ENCODE results near the gene CASK. TPM values are rescaled to one million over a fixed set of nuclear protein-coding genes. Genes with fewer than 3 reads are reported as not detected.

Gene CASK
- total RNA-seq, 1 experiment from 2014 or later, result 33.5 TPM

DNA sequence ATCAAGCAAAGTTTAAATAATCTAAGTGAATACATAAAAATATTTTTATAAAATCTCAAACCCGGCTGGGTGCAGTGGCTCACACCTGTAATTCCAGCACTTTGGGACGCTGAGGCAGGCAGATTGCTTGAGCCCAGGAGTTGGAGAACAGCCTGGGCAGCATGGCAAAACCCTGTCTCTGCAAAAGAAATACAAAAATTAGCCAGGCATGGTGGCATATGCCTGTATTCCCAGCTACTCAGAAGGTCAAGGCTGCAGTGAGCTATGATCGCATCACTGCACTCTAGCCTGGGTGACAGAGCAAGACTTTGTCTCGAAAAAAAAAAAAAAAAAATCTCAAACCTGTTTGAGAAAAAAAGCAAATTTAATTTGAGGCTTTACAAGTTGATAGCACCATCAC is 331.4 kb downstream of the CASK start:
- Histone ChIP-seq H3K27me3 (ENCODE audit: control insufficient read depth, insufficient read depth, low read length) (no peaks in the 10 kb centered on the region), H3K27ac (ENCODE audit: low read length) (no peak overlapping the region), H3K4me1 (ENCODE audit: control insufficient read depth, insufficient read depth, low read length) (no peaks in the 10 kb centered on the region), H3K9me3 (ENCODE audit: control insufficient read depth, insufficient read depth, low read depth, low read length) (no peaks in the 10 kb centered on the region), H3K36me3 (ENCODE audit: control insufficient read depth, insufficient read depth, low read length) (no peaks in the 10 kb centered on the region), H3K4me3 (ENCODE audit: low read depth in 2 of 2, low read length in 2 of 2) (no peak overlapping the region)
- TF ChIP-seq POLR2AphosphoS5 (IDR thresholded peaks at IDR 0.05; ENCODE audit: low read depth, low read length) (no peak), SIN3A (IDR thresholded peaks at IDR 0.05; ENCODE audit: borderline replicate concordance, insufficient read depth, low read depth, low read length) (no peak), CTCF (IDR thresholded peaks at IDR 0.05) (no peak), TCF7L2 (IDR thresholded peaks at IDR 0.05; ENCODE audit: low read depth, low read length) (no peak)
- TF ChIP-seq, protein P1, sequence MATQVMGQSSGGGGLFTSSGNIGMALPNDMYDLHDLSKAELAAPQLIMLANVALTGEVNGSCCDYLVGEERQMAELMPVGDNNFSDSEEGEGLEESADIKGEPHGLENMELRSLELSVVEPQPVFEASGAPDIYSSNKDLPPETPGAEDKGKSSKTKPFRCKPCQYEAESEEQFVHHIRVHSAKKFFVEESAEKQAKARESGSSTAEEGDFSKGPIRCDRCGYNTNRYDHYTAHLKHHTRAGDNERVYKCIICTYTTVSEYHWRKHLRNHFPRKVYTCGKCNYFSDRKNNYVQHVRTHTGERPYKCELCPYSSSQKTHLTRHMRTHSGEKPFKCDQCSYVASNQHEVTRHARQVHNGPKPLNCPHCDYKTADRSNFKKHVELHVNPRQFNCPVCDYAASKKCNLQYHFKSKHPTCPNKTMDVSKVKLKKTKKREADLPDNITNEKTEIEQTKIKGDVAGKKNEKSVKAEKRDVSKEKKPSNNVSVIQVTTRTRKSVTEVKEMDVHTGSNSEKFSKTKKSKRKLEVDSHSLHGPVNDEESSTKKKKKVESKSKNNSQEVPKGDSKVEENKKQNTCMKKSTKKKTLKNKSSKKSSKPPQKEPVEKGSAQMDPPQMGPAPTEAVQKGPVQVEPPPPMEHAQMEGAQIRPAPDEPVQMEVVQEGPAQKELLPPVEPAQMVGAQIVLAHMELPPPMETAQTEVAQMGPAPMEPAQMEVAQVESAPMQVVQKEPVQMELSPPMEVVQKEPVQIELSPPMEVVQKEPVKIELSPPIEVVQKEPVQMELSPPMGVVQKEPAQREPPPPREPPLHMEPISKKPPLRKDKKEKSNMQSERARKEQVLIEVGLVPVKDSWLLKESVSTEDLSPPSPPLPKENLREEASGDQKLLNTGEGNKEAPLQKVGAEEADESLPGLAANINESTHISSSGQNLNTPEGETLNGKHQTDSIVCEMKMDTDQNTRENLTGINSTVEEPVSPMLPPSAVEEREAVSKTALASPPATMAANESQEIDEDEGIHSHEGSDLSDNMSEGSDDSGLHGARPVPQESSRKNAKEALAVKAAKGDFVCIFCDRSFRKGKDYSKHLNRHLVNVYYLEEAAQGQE (IDR thresholded peaks at IDR 0.05; ENCODE audit: insufficient read depth in 1 of 2, low read depth in 2 of 2, low read length in 1 of 2), result no peak
- ChIA-PET POLR2A (no interaction called here), CTCF (no interaction called here)
- in situ Hi-C loops (cut with HindIII; ENCODE audit: low pct_unique_long_range_greater_than_20kb, low sequenced_read_pairs) (no loop called here), intact Hi-C loops (cut with micrococcal nuclease; ENCODE audit: unreplicated experiment) (no loop called here)
- no peak for DNase-seq (ENCODE audit: low read depth, low spot score)
- no peak for ATAC-seq
- BruUV-seq (replicated peaks), result no TSS peak

DNA sequence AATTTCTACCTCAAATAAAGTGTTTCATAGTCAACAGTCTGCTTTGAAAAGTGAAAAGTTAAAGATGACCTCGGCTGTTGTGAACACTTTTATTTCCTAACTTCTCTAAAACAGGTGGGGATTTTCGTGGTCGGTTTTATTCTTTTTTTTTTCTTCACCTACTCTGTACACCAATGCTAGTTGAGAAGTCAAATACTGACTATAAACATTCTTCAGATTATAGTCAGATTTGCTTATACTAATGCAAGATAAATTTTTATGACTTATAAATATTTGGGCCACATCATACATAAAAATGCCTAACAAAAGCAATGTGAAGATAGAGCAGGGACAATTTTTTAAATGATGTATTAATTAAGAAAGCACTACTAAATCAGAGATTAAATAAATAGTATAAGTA is 332.7 kb downstream of the CASK start:
- no peaks in the 10 kb centered on the region for H3K36me3 ChIP-seq (ENCODE audit: control insufficient read depth, insufficient read depth, low read length)
- ChIA-PET CTCF (no interaction called here), POLR2A (no interaction called here)
- intact Hi-C loops (cut with micrococcal nuclease; ENCODE audit: unreplicated experiment), result no loop called here
- in situ Hi-C loops (cut with HindIII; ENCODE audit: low pct_unique_long_range_greater_than_20kb, low sequenced_read_pairs), result no loop called here
- DNase-seq (ENCODE audit: low read depth, low spot score), result no peak
- TF ChIP-seq POLR2AphosphoS5 (IDR thresholded peaks at IDR 0.05; ENCODE audit: low read depth, low read length), result no peak
- no peak for ATAC-seq
- no peaks in the 10 kb centered on the region for H3K4me1 ChIP-seq (ENCODE audit: control insufficient read depth, insufficient read depth, low read length)
- no peak overlapping the region for H3K27ac ChIP-seq (ENCODE audit: low read length)
- H3K4me3 ChIP-seq (ENCODE audit: low read depth in 2 of 2, low read length in 2 of 2), result no peak overlapping the region
- BruUV-seq (replicated peaks), result no TSS peak
- no peaks in the 10 kb centered on the region for H3K27me3 ChIP-seq (ENCODE audit: control insufficient read depth, insufficient read depth, low read length)
- no peaks in the 10 kb centered on the region for H3K9me3 ChIP-seq (ENCODE audit: control insufficient read depth, insufficient read depth, low read depth, low read length)

GRCh38 chrX:41589634-41590270 is 333.6 kb downstream of the CASK start:
- intact Hi-C loops (cut with micrococcal nuclease; ENCODE audit: unreplicated experiment), result no loop called here
- CTCF ChIA-PET, result no interaction called here
- no TSS peak for BruUV-seq (replicated peaks)
- H3K4me3 ChIP-seq (ENCODE audit: low read depth in 2 of 2, low read length in 2 of 2), result no peak overlapping the region
- H3K4me1 ChIP-seq (ENCODE audit: control insufficient read depth, insufficient read depth, low read length), result no peaks in the 10 kb centered on the region
- H3K9me3 ChIP-seq (ENCODE audit: control insufficient read depth, insufficient read depth, low read depth, low read length), result no peaks in the 10 kb centered on the region
- in situ Hi-C loops (cut with HindIII; ENCODE audit: low pct_unique_long_range_greater_than_20kb, low sequenced_read_pairs), result no loop called here
- ATAC-seq (no peak), DNase-seq (ENCODE audit: low read depth, low spot score) (no peak)
- H3K27me3 ChIP-seq (ENCODE audit: control insufficient read depth, insufficient read depth, low read length), result no peaks in the 10 kb centered on the region
- H3K36me3 ChIP-seq (ENCODE audit: control insufficient read depth, insufficient read depth, low read length), result no peaks in the 10 kb centered on the region
- POLR2A ChIA-PET, result no interaction called here
- TF ChIP-seq CTCF (IDR thresholded peaks at IDR 0.05), result no peak
- TF ChIP-seq POLR2AphosphoS5 (IDR thresholded peaks at IDR 0.05; ENCODE audit: low read depth, low read length), result no peak
- TF ChIP-seq, protein P1 (IDR thresholded peaks at IDR 0.05; ENCODE audit: insufficient read depth in 1 of 2, low read depth in 2 of 2, low read length in 1 of 2), result no peak
- H3K27ac ChIP-seq (ENCODE audit: low read length), result no peak overlapping the region

Data from Panc1 (cell line).